CD14-positive monocyte (primary cell): Measurements from ENCODE around the gene C17orf67. TPM values are rescaled to one million over a fixed set of nuclear protein-coding genes. Genes with fewer than 3 reads are reported as not detected.
A peak's percentile ranks its signal among the peaks of the same experiment; 100 is the strongest.

Experiments used
- DNase-seq, 3 donors: peaks; one replicate each; pipeline ENCODE4 v3.0.0-alpha.2; 2011 to 2022
- H2AFZ ChIP-seq: 2 replicates; pipeline ENCODE4 v1.6.0; 2012; ENCODE audit warnings: mild to moderate bottlenecking, low read depth, low read length, inconsistent platforms; ENCODE audit not compliant: insufficient read depth, poor library complexity, severe bottlenecking
- H3K27ac ChIP-seq, 2 donors: 1 replicate in 1 of 2; 2 replicates in 1 of 2; pipeline ENCODE4 v1.5.1; 2012 to 2013; ENCODE audit warnings: low read length in 2 of 2, control low read depth in 1 of 2, inconsistent platforms in 1 of 2, low read depth in 1 of 2, mild to moderate bottlenecking in 1 of 2
- H3K27me3 ChIP-seq, 2 donors: one replicate each; pipeline versions ENCODE4 v1.6.0 to v1.6.1; 2011 to 2013; ENCODE audit warnings: low read length in 2 of 2; ENCODE audit not compliant: control insufficient read depth in 2 of 2, insufficient read depth in 2 of 2
- H3K36me3 ChIP-seq, 2 donors: replicated peaks in 1 of 2; 1 replicate in 1 of 2; 2 replicates in 1 of 2; pipeline versions ENCODE4 v1.5.1 to v1.6.1; 2012 to 2013; ENCODE audit warnings: low read length in 2 of 2, control low read depth in 1 of 2, inconsistent platforms in 1 of 2, mild to moderate bottlenecking in 1 of 2; ENCODE audit not compliant: insufficient read depth in 2 of 2, control insufficient read depth in 1 of 2
- H3K4me1 ChIP-seq, 2 donors: 1 replicate in 1 of 2; 2 replicates in 1 of 2; pipeline versions ENCODE4 v1.5.1 to v1.6.1; 2012 to 2013; ENCODE audit warnings: low read length in 2 of 2, control low read depth in 1 of 2, inconsistent platforms in 1 of 2, mild to moderate bottlenecking in 1 of 2, moderate library complexity in 1 of 2; ENCODE audit not compliant: insufficient read depth in 2 of 2, control insufficient read depth in 1 of 2
- H3K4me2 ChIP-seq: replicated peaks from 2 replicates; pipeline ENCODE3; 2012; ENCODE audit warnings: low read length, moderate library complexity, mild to moderate bottlenecking; ENCODE audit not compliant: poor library complexity, severe bottlenecking; ENCODE audit errors: extremely low read depth
- H3K4me3 ChIP-seq, 3 experiments: fragments of 200-600 bp in 1 of 3; sonication (generic) in 1 of 3; replicated peaks in 1 of 3; 1 replicate in 2 of 3; 2 replicates in 1 of 3; pipeline ENCODE4 v1.5.1; 2011 to 2013; ENCODE audit warnings: low read length in 3 of 3, mild to moderate bottlenecking in 3 of 3, control low read depth in 2 of 3, low read depth in 2 of 3, inconsistent platforms in 1 of 3, moderate library complexity in 1 of 3
- H3K79me2 ChIP-seq: 2 replicates; pipeline ENCODE4 v1.6.0; 2012; ENCODE audit warnings: mild to moderate bottlenecking, control low read depth, inconsistent platforms, low read length, moderate library complexity; ENCODE audit not compliant: insufficient read depth
- H3K9ac ChIP-seq: 2 replicates; pipeline ENCODE4 v1.6.0; 2017; ENCODE audit warnings: low read length, mild to moderate bottlenecking; ENCODE audit not compliant: insufficient read depth, poor library complexity, severe bottlenecking
- H3K9me3 ChIP-seq, 2 donors: replicated peaks in 1 of 2; 1 replicate in 1 of 2; 2 replicates in 1 of 2; pipeline versions ENCODE4 v1.5.1 to v1.6.1; 2012 to 2013; ENCODE audit warnings: low read length in 2 of 2, control low read depth in 1 of 2; ENCODE audit not compliant: control insufficient read depth in 1 of 2, insufficient read depth in 1 of 2
- H4K20me1 ChIP-seq: 2 replicates; pipeline ENCODE4 v1.6.0; 2012; ENCODE audit warnings: mild to moderate bottlenecking, low read length, control low read depth, moderate library complexity; ENCODE audit not compliant: insufficient read depth
- H3K27ac Mint-ChIP-seq, 7 donors: one replicate each; pipeline ENCODE4 v1.8.0; 2020; ENCODE audit warnings: mild to moderate bottlenecking in 7 of 7, mixed read lengths in 7 of 7, moderate library complexity in 6 of 7, inconsistent platforms in 2 of 7
- H3K27me3 Mint-ChIP-seq, 3 donors: one replicate each; pipeline ENCODE4 v1.8.0; 2021 to 2022; ENCODE audit warnings: low read depth in 3 of 3, mild to moderate bottlenecking in 3 of 3, mixed read lengths in 3 of 3, moderate library complexity in 3 of 3, inconsistent platforms in 1 of 3
- H3K36me3 Mint-ChIP-seq, 2 donors: one replicate each; pipeline ENCODE4 v1.8.0; 2020; ENCODE audit warnings: mixed read lengths in 2 of 2, inconsistent platforms in 1 of 2, mild to moderate bottlenecking in 1 of 2
- H3K4me1 Mint-ChIP-seq: one replicate; pipeline ENCODE4 v1.8.0; 2020; ENCODE audit warnings: mild to moderate bottlenecking, mixed read lengths
- H3K4me3 Mint-ChIP-seq, 2 donors: one replicate each; pipeline ENCODE4 v1.8.0; 2020; ENCODE audit warnings: mild to moderate bottlenecking in 2 of 2, mixed read lengths in 2 of 2, moderate library complexity in 1 of 2
- H3K9me3 Mint-ChIP-seq, 7 donors: one replicate each; pipeline ENCODE4 v1.8.0; 2020 to 2022; ENCODE audit warnings: mixed read lengths in 7 of 7, mild to moderate bottlenecking in 6 of 7, moderate library complexity in 6 of 7, inconsistent platforms in 2 of 7
- WGBS: methylation state at CpG from one replicate; pipeline ENCODE4 v1.1.5; 2013; ENCODE audit warnings: missing lambda C conversion rate; ENCODE audit not compliant: insufficient coverage; 5-methylcytosine and 5-hydroxymethylcytosine counted together
- intact Hi-C, 2 donors: fragments of 100-400 bp; cut with micrococcal nuclease; formaldehyde crosslinking; loops; one replicate each; pipeline versions ENCODE4 v1.15.0 to v1.15.1; 2023
- polyA plus RNA-seq, 3 donors: library from polyadenylated mRNA; depleted of rRNA in 1 of 3; unstranded in 2 of 3; stranded (reverse) in 1 of 3; fragments of 300-500 nt in 2 of 3; fragments of >200 nt in 1 of 3; fragmentation: Illumina TruSeq in 2 of 3; gene quantifications; 1 replicate in 2 of 3; 2 replicates in 1 of 3; pipeline ENCODE4 v1.2.3, GENCODE V29; 2012 to 2021
- TF ChIP-seq, protein P1 (sequence below): fragments of 200-600 bp; IDR thresholded peaks from one replicate; pipeline ENCODE4 v1.8.0; 2022; ENCODE audit warnings: antibody characterized with exemption, mild to moderate bottlenecking

The C17orf67 gene
- polyA plus RNA-seq, 3 donors = 0.56 to 0.57 (median 0.56) TPM

DNA sequence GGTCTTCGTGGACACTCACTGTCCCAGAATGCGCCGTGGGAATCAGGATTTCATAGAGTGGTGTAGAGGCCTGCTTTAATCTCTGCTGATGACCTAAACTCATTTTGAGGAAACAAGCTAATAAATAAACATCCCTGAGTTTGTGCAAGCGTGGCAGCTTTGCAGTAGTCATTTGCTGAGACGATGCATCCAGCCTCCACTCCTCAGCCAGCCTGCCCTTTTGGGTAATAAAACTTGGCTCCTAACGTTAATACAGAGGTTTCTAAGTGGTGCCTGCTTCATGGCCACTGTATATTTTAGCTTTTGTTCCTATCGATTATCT is 1.5 kb upstream of the C17orf67 start:
- Histone ChIP-seq H3K36me3 (no peaks in the 10 kb centered on the region), H2AFZ (peak overlapping the region; percentile 92), H3K4me3 (peak overlapping the region in 2 of 3 experiments; percentile 57 to 85), H3K27ac (no peak overlapping the region), H3K4me2 (peak overlapping the region; percentile 94), H3K79me2 (peaks cover 12% of the 10 kb centered on the region), H3K4me1 (peaks cover 26 to 30% of the 10 kb centered on the region in 2 donors), H3K9ac (no peak overlapping the region), H4K20me1 (peaks cover 12% of the 10 kb centered on the region), H3K9me3 (no peaks in the 10 kb centered on the region), H3K27me3 (no peaks in the 10 kb centered on the region)
- H3K4me3 Mint-ChIP-seq = peak overlapping the region; percentile 92 to 93
- intact Hi-C loops = no loop called here
- TF ChIP-seq, protein P1, sequence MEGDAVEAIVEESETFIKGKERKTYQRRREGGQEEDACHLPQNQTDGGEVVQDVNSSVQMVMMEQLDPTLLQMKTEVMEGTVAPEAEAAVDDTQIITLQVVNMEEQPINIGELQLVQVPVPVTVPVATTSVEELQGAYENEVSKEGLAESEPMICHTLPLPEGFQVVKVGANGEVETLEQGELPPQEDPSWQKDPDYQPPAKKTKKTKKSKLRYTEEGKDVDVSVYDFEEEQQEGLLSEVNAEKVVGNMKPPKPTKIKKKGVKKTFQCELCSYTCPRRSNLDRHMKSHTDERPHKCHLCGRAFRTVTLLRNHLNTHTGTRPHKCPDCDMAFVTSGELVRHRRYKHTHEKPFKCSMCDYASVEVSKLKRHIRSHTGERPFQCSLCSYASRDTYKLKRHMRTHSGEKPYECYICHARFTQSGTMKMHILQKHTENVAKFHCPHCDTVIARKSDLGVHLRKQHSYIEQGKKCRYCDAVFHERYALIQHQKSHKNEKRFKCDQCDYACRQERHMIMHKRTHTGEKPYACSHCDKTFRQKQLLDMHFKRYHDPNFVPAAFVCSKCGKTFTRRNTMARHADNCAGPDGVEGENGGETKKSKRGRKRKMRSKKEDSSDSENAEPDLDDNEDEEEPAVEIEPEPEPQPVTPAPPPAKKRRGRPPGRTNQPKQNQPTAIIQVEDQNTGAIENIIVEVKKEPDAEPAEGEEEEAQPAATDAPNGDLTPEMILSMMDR = no peak
- H3K9me3 Mint-ChIP-seq = no peaks in the 10 kb centered on the region
- peaks cover 2 to 9% (median 4%) of the 10 kb centered on the region in 3 donors for H3K27me3 Mint-ChIP-seq
- peaks cover 22% of the 10 kb centered on the region for H3K4me1 Mint-ChIP-seq
- peaks cover 14 to 25% of the 10 kb centered on the region in 2 donors for H3K36me3 Mint-ChIP-seq
- peak in 2 of 3 donors; percentile 29 to 52 for DNase-seq
- peak overlapping the region in 1 of 7 donors; percentile 43 for H3K27ac Mint-ChIP-seq
- 0% methylated on average over 2 of the region's 7 CpGs for WGBS

DNA sequence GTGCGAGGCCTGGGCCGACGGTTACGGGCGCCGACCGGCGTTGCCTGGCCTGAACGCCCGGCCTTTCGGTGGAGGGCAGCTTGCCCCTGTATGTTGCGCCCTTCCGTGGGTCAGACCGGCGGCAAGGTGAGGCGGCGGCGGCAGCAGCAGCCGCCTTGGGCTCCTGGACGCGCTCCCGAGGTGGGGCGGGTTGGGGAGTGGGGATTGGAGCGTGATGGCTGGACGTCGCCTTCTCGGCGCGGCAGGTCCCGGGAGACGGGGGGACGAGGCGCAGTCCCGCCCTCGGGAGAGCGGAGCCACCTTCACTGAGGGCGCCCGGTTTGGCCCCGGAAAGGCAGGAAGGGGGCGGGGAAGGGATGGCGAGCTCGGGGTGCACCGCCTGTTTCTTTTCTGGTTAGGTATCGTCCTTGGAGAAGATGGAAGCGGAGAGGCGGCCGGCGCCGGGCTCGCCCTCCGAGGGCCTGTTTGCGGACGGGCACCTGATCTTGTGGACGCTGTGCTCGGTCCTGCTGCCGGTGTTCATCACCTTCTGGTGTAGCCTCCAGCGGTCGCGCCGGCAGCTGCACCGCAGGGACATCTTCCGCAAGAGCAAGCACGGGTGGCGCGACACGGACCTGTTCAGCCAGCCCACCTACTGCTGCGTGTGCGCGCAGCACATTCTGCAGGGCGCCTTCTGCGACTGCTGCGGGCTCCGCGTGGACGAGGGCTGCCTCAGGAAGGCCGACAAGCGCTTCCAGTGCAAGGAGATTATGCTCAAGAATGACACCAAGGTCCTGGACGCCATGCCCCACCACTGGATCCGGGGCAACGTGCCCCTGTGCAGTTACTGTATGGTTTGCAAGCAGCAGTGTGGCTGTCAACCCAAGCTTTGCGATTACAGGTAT is 902 bp upstream of the C17orf67 start:
- H3K4me3 Mint-ChIP-seq = peak overlapping the region; percentile 92 to 93
- peak overlapping the region; percentile 58 for H3K9ac ChIP-seq
- peaks cover 12 to 24% of the 10 kb centered on the region in 2 donors for H3K36me3 Mint-ChIP-seq
- H3K27me3 ChIP-seq = no peaks in the 10 kb centered on the region
- peak overlapping the region; percentile 94 for H3K4me2 ChIP-seq
- no peaks in the 10 kb centered on the region for H3K9me3 ChIP-seq
- H3K4me1 ChIP-seq = peaks cover 26 to 30% of the 10 kb centered on the region in 2 donors
- H2AFZ ChIP-seq = peak overlapping the region; percentile 92
- TF ChIP-seq, protein P1 = peak; percentile 4
- DNase-seq = peak; percentile 20 to 43 (median 30)
- peak overlapping the region in 3 of 7 donors; percentile 43 to 83 (median 77) for H3K27ac Mint-ChIP-seq
- H3K36me3 ChIP-seq = peaks cover 0 to under 1% of the 10 kb centered on the region in 2 donors
- WGBS = under 1% methylated on average over 80 of the region's 81 CpGs
- intact Hi-C loops = loop anchor here (5.0 kb wide), 2 partner anchors 78 to 143 kb away; partner anchors contain the start of genes SCPEP1 (in 1 of the 2) and TRIM25 (in 1 of the 2)
- H3K27me3 Mint-ChIP-seq = peaks cover 2 to 9% (median 5%) of the 10 kb centered on the region in 3 donors
- peaks cover 12% of the 10 kb centered on the region for H4K20me1 ChIP-seq
- peaks cover 22% of the 10 kb centered on the region for H3K4me1 Mint-ChIP-seq
- peak overlapping the region; percentile 36 to 85 (median 57) for H3K4me3 ChIP-seq
- H3K9me3 Mint-ChIP-seq = no peaks in the 10 kb centered on the region
- peaks cover 12% of the 10 kb centered on the region for H3K79me2 ChIP-seq
- H3K27ac ChIP-seq = peak overlapping the region in 1 of 2 donors; percentile 35
